ENCODE results near the gene OLAH.
"Not testable (repeated sequence)": the region's sequence is repeated elsewhere in the genome, so short reads cannot be mapped to it uniquely, and the experiment has no call there.

GRCh38 chr10:15025040-15025439 lies 18.7 kb upstream of the OLAH start:
- not testable (repeated sequence) for TF ChIP-seq CTCF (tag by site-specific recombination; IDR thresholded peaks at IDR 0.05); ZSCAN4 (tag by site-specific recombination; IDR thresholded peaks at IDR 0.05); PATZ1 (tag by site-specific recombination; IDR thresholded peaks at IDR 0.05); ZNF433 (tag by site-specific recombination; IDR thresholded peaks at IDR 0.05; ENCODE audit: low read depth); ZBTB8A (tag by site-specific recombination; IDR thresholded peaks at IDR 0.05); ZNF184 (tag by site-specific recombination; IDR thresholded peaks at IDR 0.05); ZNF561 (tag by site-specific recombination; IDR thresholded peaks at IDR 0.05; ENCODE audit: borderline replicate concordance); ZFP37 (tag by site-specific recombination; IDR thresholded peaks at IDR 0.05)
